ENCODE results near the gene CNOT6L. TPM values are rescaled to one million over a fixed set of nuclear protein-coding genes. Genes with fewer than 3 reads are reported as not detected.
A peak's percentile ranks its signal among the peaks of the same experiment; 100 is the strongest.

Gene CNOT6L
- polyA plus RNA-seq, 1 donor (not counting 4 experiments of a cell fraction or from before 2014, with no cell fraction given), result 12.0 TPM

- no peak for DNase-seq (ENCODE audit: low read depth, low spot score)
- Histone ChIP-seq H3K4me2 (ENCODE audit: control insufficient read depth, extremely low read depth, insufficient read depth, low read depth, low read length) (peak overlapping the region; percentile 87), H4K20me1 (ENCODE audit: control insufficient read depth, extremely low read depth, insufficient read depth, low read length) (no peaks in the 10 kb centered on the region), H3K79me2 (ENCODE audit: control insufficient read depth, insufficient read depth, low read length) (peaks cover 15% of the 10 kb centered on the region), H3K9me3 (ENCODE audit: control insufficient read depth, low read depth, low read length) (no peaks in the 10 kb centered on the region), H3K27ac (ENCODE audit: control insufficient read depth, insufficient read depth, low read length) (no peak overlapping the region), H3K4me3 (ENCODE audit: control insufficient read depth in 2 of 3, extremely low read depth in 1 of 3, insufficient read depth in 2 of 3, low read depth in 1 of 3, low read length in 3 of 3) (no peak overlapping the region), H3K4me1 (ENCODE audit: control insufficient read depth, extremely low read depth, insufficient read depth, low read length) (peaks cover 19% of the 10 kb centered on the region), H3K36me3 (ENCODE audit: control insufficient read depth in 2 of 2, extremely low read depth in 1 of 2, insufficient read depth in 2 of 2, low read length in 2 of 2) (no peaks in the 10 kb centered on the region), H3K9ac (ENCODE audit: control insufficient read depth, extremely low read depth, insufficient read depth, low read length) (no peak overlapping the region), H2AFZ (ENCODE audit: control insufficient read depth, low read length) (peak overlapping the region; percentile 27), H3K9me1 (ENCODE audit: control insufficient read depth, extremely low read depth, insufficient read depth, low read length) (no peaks in the 10 kb centered on the region), H3K27me3 (ENCODE audit: control insufficient read depth, extremely low read depth, insufficient read depth, low read length) (no peaks in the 10 kb centered on the region)
- TF ChIP-seq EZH2 (IDR thresholded peaks at IDR 0.05; ENCODE audit: low read length) (no peak), CTCF (optimal IDR thresholded peaks at IDR 0.05 in 1 of 3, IDR thresholded peaks at IDR 0.05 in 1 of 3, conservative IDR thresholded peaks at IDR 0.05 in 1 of 3; ENCODE audit: extremely low read depth in 1 of 3, insufficient read depth in 2 of 3, low read length in 3 of 3) (no peak)
- dilution Hi-C loops (cut with MboI; ENCODE audit: extremely low pct_ligation_motif_present, low sequenced_read_pairs), result no loop called here
- no peak for FAIRE-seq
Measured at GRCh38 chr4:77821775-77822174, 2.6 kb upstream of the CNOT6L start.

- H3K9me3 ChIP-seq (ENCODE audit: control insufficient read depth, low read depth, low read length), result no peaks in the 10 kb centered on the region
- dilution Hi-C loops (cut with MboI; ENCODE audit: extremely low pct_ligation_motif_present, low sequenced_read_pairs), result no loop called here
- peak overlapping the region; percentile 88 for H2AFZ ChIP-seq (ENCODE audit: control insufficient read depth, low read length)
- peaks cover 24% of the 10 kb centered on the region for H3K79me2 ChIP-seq (ENCODE audit: control insufficient read depth, insufficient read depth, low read length)
- H3K27ac ChIP-seq (ENCODE audit: control insufficient read depth, insufficient read depth, low read length), result peak overlapping the region; percentile 91
- TF ChIP-seq EZH2 (IDR thresholded peaks at IDR 0.05; ENCODE audit: low read length) (no peak), CTCF (optimal IDR thresholded peaks at IDR 0.05 in 1 of 3, IDR thresholded peaks at IDR 0.05 in 1 of 3, conservative IDR thresholded peaks at IDR 0.05 in 1 of 3; ENCODE audit: extremely low read depth in 1 of 3, insufficient read depth in 2 of 3, low read length in 3 of 3) (no peak)
- H3K4me3 ChIP-seq (ENCODE audit: control insufficient read depth in 2 of 3, extremely low read depth in 1 of 3, insufficient read depth in 2 of 3, low read depth in 1 of 3, low read length in 3 of 3), result peak overlapping the region; percentile 82 to 93 (median 86)
- H3K4me1 ChIP-seq (ENCODE audit: control insufficient read depth, extremely low read depth, insufficient read depth, low read length), result peaks cover 19% of the 10 kb centered on the region
- no peaks in the 10 kb centered on the region for H3K27me3 ChIP-seq (ENCODE audit: control insufficient read depth, extremely low read depth, insufficient read depth, low read length)
- H3K36me3 ChIP-seq (ENCODE audit: control insufficient read depth in 2 of 2, extremely low read depth in 1 of 2, insufficient read depth in 2 of 2, low read length in 2 of 2), result no peaks in the 10 kb centered on the region
- H4K20me1 ChIP-seq (ENCODE audit: control insufficient read depth, extremely low read depth, insufficient read depth, low read length), result no peaks in the 10 kb centered on the region
- H3K9ac ChIP-seq (ENCODE audit: control insufficient read depth, extremely low read depth, insufficient read depth, low read length), result peak overlapping the region; percentile 92
- no peak for DNase-seq (ENCODE audit: low read depth, low spot score)
- peak overlapping the region; percentile 87 for H3K4me2 ChIP-seq (ENCODE audit: control insufficient read depth, extremely low read depth, insufficient read depth, low read depth, low read length)
- H3K9me1 ChIP-seq (ENCODE audit: control insufficient read depth, extremely low read depth, insufficient read depth, low read length), result no peaks in the 10 kb centered on the region
- FAIRE-seq, result peak; percentile 23
Measured at GRCh38 chr4:77820649-77821561, 1.7 kb upstream of the CNOT6L start.

Data from keratinocyte (primary cell).